K562 (cell line): ENCODE data around the gene BLTP2. TPM values are rescaled to one million over a fixed set of nuclear protein-coding genes. Genes with fewer than 3 reads are reported as not detected.

ENCODE experiments used
- ARID1B ChIP-seq: fragments of 450-650 bp; IDR thresholded peaks from 2 replicates; pipeline ENCODE4 v1.6.1; 2016; ENCODE audit warnings: antibody characterized with exemption, mild to moderate bottlenecking, inconsistent platforms
- ATF4 ChIP-seq: fragments of 450-650 bp; formaldehyde crosslinking; IDR thresholded peaks from 2 replicates; pipeline ENCODE4 v1.4.0; 2022; ENCODE audit warnings: mild to moderate bottlenecking, moderate library complexity
- CREB5 ChIP-seq: fragments of 250-450 bp; sonication (Bioruptor Pico); IDR thresholded peaks from 2 replicates; pipeline ENCODE4 v1.5.0; 2020; ENCODE audit warnings: mild to moderate bottlenecking
- E2F8 ChIP-seq: fragments of 450-650 bp; IDR thresholded peaks from 2 replicates; pipeline ENCODE4 v1.7.1; 2018; ENCODE audit warnings: mild to moderate bottlenecking, low read depth; ENCODE audit not compliant: partially characterized antibody
- ETV5 ChIP-seq: sonication (generic); formaldehyde crosslinking; IDR thresholded peaks from 2 replicates; pipeline ENCODE4 v1.4.0; 2020; ENCODE audit warnings: low read depth, mild to moderate bottlenecking, missing genetic modification reagents
- FIP1L1 ChIP-seq: fragments of 200-400 bp; formaldehyde crosslinking; IDR thresholded peaks from 2 replicates; pipeline ENCODE4 v1.6.1; 2018; ENCODE audit warnings: mild to moderate bottlenecking, low read depth, low read length; ENCODE audit not compliant: poor library complexity, severe bottlenecking
- FOXP1 ChIP-seq: sonication (generic); formaldehyde crosslinking; IDR thresholded peaks from 2 replicates; pipeline ENCODE4 v1.8.0; 2022; ENCODE audit warnings: mild to moderate bottlenecking, missing genetic modification reagents
- GATAD2A ChIP-seq: fragments of 450-650 bp; IDR thresholded peaks from 2 replicates; pipeline ENCODE4 v1.6.1; 2017
- HDAC8 ChIP-seq: fragments of 450-650 bp; IDR thresholded peaks from 2 replicates; pipeline ENCODE4 v1.6.1; 2016; ENCODE audit warnings: mild to moderate bottlenecking, missing genetic modification characterization, moderate library complexity, missing compliant biosample characterization
- ILK ChIP-seq: fragments of 450-650 bp; IDR thresholded peaks from 2 replicates; pipeline ENCODE4 v1.6.1; 2016; ENCODE audit warnings: missing genetic modification characterization, low read depth, mild to moderate bottlenecking, missing compliant biosample characterization, moderate library complexity, borderline replicate concordance
- MEIS2 ChIP-seq: fragments of 450-650 bp; IDR thresholded peaks from 2 replicates; pipeline ENCODE4 v1.6.1; 2014; ENCODE audit warnings: mild to moderate bottlenecking; ENCODE audit not compliant: partially characterized antibody
- MTA3 ChIP-seq: fragments of 450-650 bp; formaldehyde crosslinking; IDR thresholded peaks from 2 replicates; pipeline ENCODE4 v1.6.1; 2017; ENCODE audit warnings: mild to moderate bottlenecking, borderline replicate concordance
- OTX1 ChIP-seq: fragments of 450-650 bp; formaldehyde crosslinking; IDR thresholded peaks from 2 replicates; pipeline ENCODE4 v1.4.0; 2022; ENCODE audit warnings: mild to moderate bottlenecking
- POLR2B ChIP-seq: fragments of 450-650 bp; IDR thresholded peaks from 2 replicates; pipeline ENCODE4 v1.6.1; 2018; ENCODE audit warnings: low read depth; ENCODE audit not compliant: partially characterized antibody
- PRPF4 ChIP-seq: fragments of 200-400 bp; formaldehyde crosslinking; IDR thresholded peaks from one replicate; pipeline ENCODE4 v1.6.1; 2017; ENCODE audit warnings: low read length, low read depth, mild to moderate bottlenecking; ENCODE audit not compliant: insufficient read depth, poor library complexity, severe bottlenecking
- SP2 ChIP-seq: IDR thresholded peaks from 2 replicates; pipeline ENCODE4 v1.6.1; 2011; ENCODE audit warnings: mild to moderate bottlenecking, low read depth, low read length, moderate library complexity; ENCODE audit not compliant: poor library complexity, severe bottlenecking; ENCODE audit errors: extremely low read depth
- SUPT5H ChIP-seq: fragments of 450-650 bp; IDR thresholded peaks from 2 replicates; pipeline ENCODE4 v1.6.1; 2016
- THRA ChIP-seq: fragments of 450-650 bp; IDR thresholded peaks from 2 replicates; pipeline ENCODE4 v1.6.1; 2017; ENCODE audit warnings: mild to moderate bottlenecking, moderate library complexity
- polyA plus RNA-seq, 8 experiments: library from polyadenylated mRNA; depleted of rRNA in 4 of 8; stranded (reverse) in 5 of 8; unstranded in 3 of 8; fragments of >200 nt; fragmentation: Nextera tagmentation in 2 of 8; fragmentation: Illumina TruSeq in 1 of 8; extraction: Ambion mirVana in 2 of 8; extraction: Trizol in 1 of 8; gene quantifications; 2 replicates each; pipeline versions ENCODE4 v1.2.1 to v1.2.3, GENCODE V29; 2011 to 2014; ENCODE audit warnings: inconsistent platforms in 1 of 8, missing spikeins in 1 of 8
- total RNA-seq, 7 experiments: library from RNA; depleted of rRNA in 6 of 7; stranded (reverse); fragments of >200 nt in 6 of 7; fragmentation: Illumina TruSeq in 2 of 7; extraction: Trizol in 2 of 7; gene quantifications; 2 replicates each; pipeline versions ENCODE4 v1.2.1 to v1.2.3, GENCODE V29; 2011 to 2021; ENCODE audit warnings: low replicate concordance in 1 of 7

The BLTP2 gene
- total and polyA plus RNA-seq, 9 of the 15 experiments (the other 6 are each of a cell fraction or from before 2014, with no cell fraction given), result 14.7 to 174 (median 103) TPM

- TF ChIP-seq THRA (no peak), CREB5 (CRISPR knock-in tag) (no peak), ETV5 (CRISPR knock-in tag) (peak; percentile 56; the same call in 1 of the 2 replicates), GATAD2A (peak; percentile 45; the same call in 1 of the 2 replicates), MTA3 (peak; percentile 92), OTX1 (CRISPR knock-in tag) (0 out of 2 replicates have a peak, but pooled peaks have one; percentile 48), ATF4 (CRISPR knock-in tag) (peak; percentile 61; the same call in 1 of the 2 replicates), POLR2B (peak; percentile 89), FIP1L1 (peak; percentile 69), PRPF4 (no peak), MEIS2 (peak; percentile 80), FOXP1 (0 out of 2 replicates have a peak, but pooled peaks have one; percentile 29), SUPT5H (peak; percentile 90), SP2 (peak; percentile 31), ILK (tag) (no peak), ARID1B (peak; percentile 45), HDAC8 (tag) (no peak), E2F8 (peak; percentile 70)
Measured at GRCh38 chr17:28644787-28645575, at the start of gene BLTP2 (continued).
